ENCODE data around the gene SEPTIN11.
A peak's percentile ranks its signal among the peaks of the same experiment; 100 is the strongest.

DNA sequence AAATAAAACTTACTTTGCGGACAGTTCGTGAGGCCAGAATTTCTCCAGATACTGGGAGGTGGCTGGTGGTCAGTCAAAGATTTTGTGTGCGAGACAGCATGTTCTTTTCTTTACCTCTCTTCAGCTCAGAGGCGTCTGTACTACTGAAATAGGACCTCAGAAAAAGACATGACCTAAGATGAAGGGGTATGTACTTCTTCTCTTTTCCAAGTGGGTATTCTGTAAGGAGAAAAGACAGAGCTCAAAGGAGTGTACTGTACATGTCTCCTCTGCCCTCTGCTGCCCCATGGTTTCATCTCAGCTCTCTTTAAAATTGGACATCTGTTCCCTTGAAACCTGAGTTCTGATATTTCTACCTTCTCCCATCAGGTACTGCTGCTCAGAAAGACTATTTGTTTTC is 38.1 kb downstream of the SEPTIN11 start:
- TF ChIP-seq, protein P1, sequence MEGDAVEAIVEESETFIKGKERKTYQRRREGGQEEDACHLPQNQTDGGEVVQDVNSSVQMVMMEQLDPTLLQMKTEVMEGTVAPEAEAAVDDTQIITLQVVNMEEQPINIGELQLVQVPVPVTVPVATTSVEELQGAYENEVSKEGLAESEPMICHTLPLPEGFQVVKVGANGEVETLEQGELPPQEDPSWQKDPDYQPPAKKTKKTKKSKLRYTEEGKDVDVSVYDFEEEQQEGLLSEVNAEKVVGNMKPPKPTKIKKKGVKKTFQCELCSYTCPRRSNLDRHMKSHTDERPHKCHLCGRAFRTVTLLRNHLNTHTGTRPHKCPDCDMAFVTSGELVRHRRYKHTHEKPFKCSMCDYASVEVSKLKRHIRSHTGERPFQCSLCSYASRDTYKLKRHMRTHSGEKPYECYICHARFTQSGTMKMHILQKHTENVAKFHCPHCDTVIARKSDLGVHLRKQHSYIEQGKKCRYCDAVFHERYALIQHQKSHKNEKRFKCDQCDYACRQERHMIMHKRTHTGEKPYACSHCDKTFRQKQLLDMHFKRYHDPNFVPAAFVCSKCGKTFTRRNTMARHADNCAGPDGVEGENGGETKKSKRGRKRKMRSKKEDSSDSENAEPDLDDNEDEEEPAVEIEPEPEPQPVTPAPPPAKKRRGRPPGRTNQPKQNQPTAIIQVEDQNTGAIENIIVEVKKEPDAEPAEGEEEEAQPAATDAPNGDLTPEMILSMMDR (conservative IDR thresholded peaks at IDR 0.05; ENCODE audit: low read depth, low read length): 0 out of 2 replicates have a peak, but pooled peaks have one; percentile 20
- no peak for TF ChIP-seq POLR2A (IDR thresholded peaks at IDR 0.05; ENCODE audit: low read depth, low read length)
- no peak for TF ChIP-seq MAFK (IDR thresholded peaks at IDR 0.05; ENCODE audit: low read depth, low read length)
- no peak for TF ChIP-seq MAZ (IDR thresholded peaks at IDR 0.05; ENCODE audit: borderline replicate concordance, low read depth, low read length)
- TF ChIP-seq CHD1 (IDR thresholded peaks at IDR 0.05; ENCODE audit: low read depth, low read length): no peak
- TF ChIP-seq CEBPB (IDR thresholded peaks at IDR 0.05; ENCODE audit: low read depth, low read length): no peak
- TF ChIP-seq RAD21 (IDR thresholded peaks at IDR 0.05; ENCODE audit: low read length): no peak
- TF ChIP-seq, protein P2, sequence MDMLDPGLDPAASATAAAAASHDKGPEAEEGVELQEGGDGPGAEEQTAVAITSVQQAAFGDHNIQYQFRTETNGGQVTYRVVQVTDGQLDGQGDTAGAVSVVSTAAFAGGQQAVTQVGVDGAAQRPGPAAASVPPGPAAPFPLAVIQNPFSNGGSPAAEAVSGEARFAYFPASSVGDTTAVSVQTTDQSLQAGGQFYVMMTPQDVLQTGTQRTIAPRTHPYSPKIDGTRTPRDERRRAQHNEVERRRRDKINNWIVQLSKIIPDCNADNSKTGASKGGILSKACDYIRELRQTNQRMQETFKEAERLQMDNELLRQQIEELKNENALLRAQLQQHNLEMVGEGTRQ (IDR thresholded peaks at IDR 0.05; ENCODE audit: low read depth, low read length): no peak
- no peak for TF ChIP-seq BHLHE40 (IDR thresholded peaks at IDR 0.05; ENCODE audit: low read depth, low read length)
- TF ChIP-seq ELK1 (IDR thresholded peaks at IDR 0.05; ENCODE audit: borderline replicate concordance, low read depth, low read length): no peak
- no peak for TF ChIP-seq SMC3 (IDR thresholded peaks at IDR 0.05; ENCODE audit: low read depth, low read length)
- no peak for TF ChIP-seq RFX5 (IDR thresholded peaks at IDR 0.05; ENCODE audit: low read depth, low read length)
- TF ChIP-seq FOS (IDR thresholded peaks at IDR 0.05; ENCODE audit: low read depth, low read length): no peak

Data from IMR-90 (cell line).